ENCODE results near the gene NACAD. TPM values are rescaled to one million over a fixed set of nuclear protein-coding genes. Genes with fewer than 3 reads are reported as not detected.

NACAD gene
- total and polyA plus RNA-seq, 2 experiments from 2014 or later, result 1.2 to 2.9 TPM

GRCh38 chr7:45129906-45130305 is 41.1 kb upstream of the NACAD start:
- no peaks in the 10 kb centered on the region for H3K27me3 ChIP-seq (replicated peaks; ENCODE audit: insufficient read depth)
- H3K27ac ChIP-seq, result no peak overlapping the region
- no peaks in the 10 kb centered on the region for H3K4me1 ChIP-seq (ENCODE audit: insufficient read depth)
- in situ Hi-C loops (cut with MboI), result loop anchor here (25.0 kb wide), 1 partner anchor 268 kb away; no protein-coding TSS in a partner anchor
- no peak overlapping the region for H3K9ac ChIP-seq
- no peak overlapping the region for H3K4me2 ChIP-seq (ENCODE audit: unreplicated experiment)
- H3K36me3 ChIP-seq (ENCODE audit: low read depth), result no peaks in the 10 kb centered on the region
- H3K9me3 ChIP-seq (ENCODE audit: low read depth), result no peaks in the 10 kb centered on the region
- H2AFZ ChIP-seq, result no peak overlapping the region
- no peak for DNase-seq
- H3K4me3 ChIP-seq, result no peak overlapping the region
- 58 to 64% methylated on average over 11 to 12 of the region's 12 CpGs for WGBS, 2 experiments (ENCODE audit: low coverage in 1 of 2, low lambda C conversion rate in 2 of 2, missing lambda C conversion rate in 2 of 2)
- TF ChIP-seq EZH2 (IDR thresholded peaks at IDR 0.05; ENCODE audit: insufficient read depth, poor library complexity, severe bottlenecking) (no peak), EZH2phosphoT487 (IDR thresholded peaks at IDR 0.05; ENCODE audit: insufficient read depth, low read depth) (no peak)
- H4K20me1 ChIP-seq (ENCODE audit: insufficient read depth), result no peaks in the 10 kb centered on the region
- H3F3A ChIP-seq (ENCODE audit: insufficient read depth), result no peaks in the 10 kb centered on the region
- no peaks in the 10 kb centered on the region for H3K79me2 ChIP-seq (ENCODE audit: insufficient read depth)
- no peaks in the 10 kb centered on the region for H3K9me2 ChIP-seq (ENCODE audit: insufficient read depth)

DNA sequence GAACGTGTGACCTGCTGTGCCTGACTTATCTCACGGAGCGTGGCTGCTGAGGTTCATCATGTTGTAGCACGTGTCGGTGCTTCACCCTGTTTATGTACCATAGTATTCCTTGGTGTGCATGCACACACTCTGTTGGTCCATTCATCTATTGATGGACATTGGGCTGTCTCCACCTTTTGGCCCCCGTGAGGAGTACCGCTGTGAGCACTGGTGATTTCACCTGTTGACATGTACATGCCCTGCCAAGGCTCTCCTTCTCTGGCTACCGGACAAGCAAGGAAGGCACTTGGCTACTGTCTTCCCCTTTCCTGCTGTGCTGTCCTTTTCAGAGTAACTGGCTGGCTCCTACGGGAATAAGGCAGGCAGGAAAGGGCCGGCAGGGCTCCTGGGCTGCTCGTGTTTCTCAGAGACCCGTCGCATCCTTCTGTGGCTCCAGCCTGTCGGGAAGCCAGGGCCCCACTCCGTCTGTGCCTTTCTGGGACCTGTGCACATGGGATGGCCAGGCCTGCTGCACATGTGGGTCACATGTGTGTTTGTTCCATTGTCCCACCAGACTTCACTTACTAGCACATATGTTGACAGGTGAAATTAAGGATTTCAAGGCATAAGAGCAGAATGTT is 40.5 kb upstream of the NACAD start:
- no peaks in the 10 kb centered on the region for H4K20me1 ChIP-seq (ENCODE audit: insufficient read depth)
- H3K9ac ChIP-seq, result no peak overlapping the region
- in situ Hi-C loops (cut with MboI), result loop anchor here (25.0 kb wide), 1 partner anchor 267 kb away; no protein-coding TSS in a partner anchor
- H3F3A ChIP-seq (ENCODE audit: insufficient read depth), result no peaks in the 10 kb centered on the region
- no peaks in the 10 kb centered on the region for H3K9me3 ChIP-seq (ENCODE audit: low read depth)
- TF ChIP-seq EZH2phosphoT487 (IDR thresholded peaks at IDR 0.05; ENCODE audit: insufficient read depth, low read depth) (no peak), EZH2 (IDR thresholded peaks at IDR 0.05; ENCODE audit: insufficient read depth, poor library complexity, severe bottlenecking) (no peak)
- WGBS, 2 experiments (ENCODE audit: low coverage in 1 of 2, low lambda C conversion rate in 2 of 2, missing lambda C conversion rate in 2 of 2), result 63 to 66% methylated on average over 15 of the region's 15 CpGs
- DNase-seq, result no peak
- no peak overlapping the region for H3K27ac ChIP-seq
- no peaks in the 10 kb centered on the region for H3K9me2 ChIP-seq (ENCODE audit: insufficient read depth)
- no peak overlapping the region for H2AFZ ChIP-seq
- H3K79me2 ChIP-seq (ENCODE audit: insufficient read depth), result no peaks in the 10 kb centered on the region
- H3K36me3 ChIP-seq (ENCODE audit: low read depth), result no peaks in the 10 kb centered on the region
- H3K4me1 ChIP-seq (ENCODE audit: insufficient read depth), result no peaks in the 10 kb centered on the region
- no peak overlapping the region for H3K4me2 ChIP-seq (ENCODE audit: unreplicated experiment)
- no peak overlapping the region for H3K4me3 ChIP-seq
- no peaks in the 10 kb centered on the region for H3K27me3 ChIP-seq (replicated peaks; ENCODE audit: insufficient read depth)

DNA sequence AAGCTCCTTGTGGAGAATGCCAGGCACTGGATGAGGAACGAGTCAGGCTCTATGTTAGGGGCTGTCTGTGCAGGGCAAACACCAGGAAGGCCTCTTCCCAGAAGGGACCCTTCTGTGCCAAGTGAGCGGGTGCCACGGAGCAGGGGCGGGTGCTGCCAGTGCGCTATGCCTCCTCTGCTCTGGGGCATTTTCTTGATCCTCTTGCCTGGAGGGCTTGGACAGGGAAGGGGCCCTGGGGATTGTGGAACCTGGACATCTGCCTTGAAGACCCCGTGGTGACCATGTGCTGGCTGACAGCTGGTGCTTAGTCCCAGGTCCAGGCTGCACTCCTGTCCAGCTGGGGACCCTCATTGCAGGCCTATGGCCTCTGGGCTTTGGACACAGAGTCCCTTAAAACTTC is 38.2 kb upstream of the NACAD start:
- no peak overlapping the region for H2AFZ ChIP-seq
- H3K9me3 ChIP-seq (ENCODE audit: low read depth), result no peaks in the 10 kb centered on the region
- H3K27me3 ChIP-seq (replicated peaks; ENCODE audit: insufficient read depth), result no peaks in the 10 kb centered on the region
- DNase-seq, result no peak
- H3K4me1 ChIP-seq (ENCODE audit: insufficient read depth), result no peaks in the 10 kb centered on the region
- WGBS, 2 experiments (ENCODE audit: low coverage in 1 of 2, low lambda C conversion rate in 2 of 2, missing lambda C conversion rate in 2 of 2), result 50 to 66% methylated on average over 5 to 6 of the region's 6 CpGs
- no peak for TF ChIP-seq EZH2 (IDR thresholded peaks at IDR 0.05; ENCODE audit: insufficient read depth, poor library complexity, severe bottlenecking)
- TF ChIP-seq EZH2phosphoT487 (IDR thresholded peaks at IDR 0.05; ENCODE audit: insufficient read depth, low read depth), result no peak
- H3K79me2 ChIP-seq (ENCODE audit: insufficient read depth), result no peaks in the 10 kb centered on the region
- H3K27ac ChIP-seq, result no peak overlapping the region
- no peaks in the 10 kb centered on the region for H3F3A ChIP-seq (ENCODE audit: insufficient read depth)
- in situ Hi-C loops (cut with MboI), result loop anchor here (25.0 kb wide), 1 partner anchor 265 kb away; no protein-coding TSS in a partner anchor
- H3K9me2 ChIP-seq (ENCODE audit: insufficient read depth), result no peaks in the 10 kb centered on the region
- H4K20me1 ChIP-seq (ENCODE audit: insufficient read depth), result no peaks in the 10 kb centered on the region
- H3K4me3 ChIP-seq, result no peak overlapping the region
- H3K36me3 ChIP-seq (ENCODE audit: low read depth), result no peaks in the 10 kb centered on the region
- H3K4me2 ChIP-seq (ENCODE audit: unreplicated experiment), result no peak overlapping the region
- H3K9ac ChIP-seq, result no peak overlapping the region

- Histone ChIP-seq H3K4me2 (ENCODE audit: unreplicated experiment) (no peak overlapping the region), H3K9ac (no peak overlapping the region), H3K79me2 (ENCODE audit: insufficient read depth) (no peaks in the 10 kb centered on the region), H3K36me3 (ENCODE audit: low read depth) (no peaks in the 10 kb centered on the region), H3K9me2 (ENCODE audit: insufficient read depth) (no peaks in the 10 kb centered on the region), H4K20me1 (ENCODE audit: insufficient read depth) (no peaks in the 10 kb centered on the region), H2AFZ (no peak overlapping the region), H3K4me1 (ENCODE audit: insufficient read depth) (no peaks in the 10 kb centered on the region), H3K27me3 (replicated peaks; ENCODE audit: insufficient read depth) (no peaks in the 10 kb centered on the region), H3K27ac (no peak overlapping the region), H3K4me3 (no peak overlapping the region), H3K9me3 (ENCODE audit: low read depth) (no peaks in the 10 kb centered on the region), H3F3A (ENCODE audit: insufficient read depth) (no peaks in the 10 kb centered on the region)
- no peak for DNase-seq
- in situ Hi-C loops (cut with MboI), result loop anchor here (25.0 kb wide), 1 partner anchor 264 kb away; no protein-coding TSS in a partner anchor
- TF ChIP-seq EZH2phosphoT487 (IDR thresholded peaks at IDR 0.05; ENCODE audit: insufficient read depth, low read depth) (no peak), EZH2 (IDR thresholded peaks at IDR 0.05; ENCODE audit: insufficient read depth, poor library complexity, severe bottlenecking) (no peak)
- 74 to 82% methylated on average over 4 to 6 of the region's 6 CpGs for WGBS, 2 experiments (ENCODE audit: low coverage in 1 of 2, low lambda C conversion rate in 2 of 2, missing lambda C conversion rate in 2 of 2)
Observed at GRCh38 chr7:45126201-45126600, 37.4 kb upstream of the NACAD start.

All from GM23248 (cell line).